Thyroid gland (tissue), 4 donors: ENCODE data around the gene GARS1.

Experiments used
- CTCF ChIP-seq, 6 experiments: fragments of 200-600 bp in 3 of 6; fragments of 450-650 bp in 3 of 6; sonication (generic) in 3 of 6; IDR thresholded peaks; one replicate each; pipeline ENCODE4 v1.5.1; 2016 to 2019; ENCODE audit warnings: antibody characterized with exemption in 6 of 6, mild to moderate bottlenecking in 2 of 6, inconsistent platforms in 1 of 6, moderate library complexity in 1 of 6
- POLR2A ChIP-seq, 2 donors: fragments of 450-650 bp; IDR thresholded peaks; one replicate each; pipeline ENCODE4 v1.6.1; 2017; ENCODE audit warnings: antibody characterized with exemption in 2 of 2, mild to moderate bottlenecking in 2 of 2, moderate library complexity in 1 of 2

- TF ChIP-seq CTCF (IDR thresholded peaks at IDR 0.05) = no peak
- no peak for TF ChIP-seq POLR2A (IDR thresholded peaks at IDR 0.05)
Measured at GRCh38 chr7:30674876-30675275, 80.2 kb downstream of the GARS1 start.
